Measurements from ENCODE around the gene GRIP2.
A peak's percentile ranks its signal among the peaks of the same experiment; 100 is the strongest.

The GRIP2 gene

GRCh38 chr3:14505001-14505802 is 34.9 kb downstream of the GRIP2 start:
- ATAC-seq, result no peak

GRCh38 chr3:14503706-14504065 is 36.5 kb downstream of the GRIP2 start:
- ATAC-seq, result no peak

GRCh38 chr3:14503033-14503705 is 37.0 kb downstream of the GRIP2 start:
- ATAC-seq, result no peak

GRCh38 chr3:14502472-14502871 is 37.7 kb downstream of the GRIP2 start:
- no peak for ATAC-seq

- no peak for ATAC-seq
Measured at GRCh38 chr3:14497321-14497720, 42.8 kb downstream of the GRIP2 start.

- no peak for ATAC-seq
Measured at GRCh38 chr3:14496351-14496750, 43.8 kb downstream of the GRIP2 start.

- no peak for ATAC-seq
Measured at GRCh38 chr3:14494973-14495300, 45.2 kb downstream of the GRIP2 start.

- ATAC-seq, result no peak
Measured at GRCh38 chr3:14494279-14494972, 45.7 kb downstream of the GRIP2 start.

- ATAC-seq, result no peak
Measured at GRCh38 chr3:14492948-14493881, 46.9 kb downstream of the GRIP2 start.

GRCh38 chr3:14491396-14492190 is 48.5 kb downstream of the GRIP2 start:
- ATAC-seq, result peak in 1 of 2 donors; percentile 9

- ATAC-seq, result no peak
Measured at GRCh38 chr3:14490831-14491230, 49.3 kb downstream of the GRIP2 start.

- ATAC-seq, result no peak
Measured at GRCh38 chr3:14490255-14490654, 49.9 kb downstream of the GRIP2 start.

- ATAC-seq, result no peak
Measured at GRCh38 chr3:14489641-14490040, 50.5 kb downstream of the GRIP2 start.

- ATAC-seq, result no peak
Measured at GRCh38 chr3:14488286-14489041, 51.7 kb downstream of the GRIP2 start.

GRCh38 chr3:14487821-14488220 is 52.3 kb downstream of the GRIP2 start:
- ATAC-seq, result no peak

- ATAC-seq, result no peak
Measured at GRCh38 chr3:14487086-14487485, 53.1 kb downstream of the GRIP2 start.

- ATAC-seq, result peak in 1 of 2 donors; percentile 20
Measured at GRCh38 chr3:14486460-14486859, 53.7 kb downstream of the GRIP2 start.

- ATAC-seq, result no peak
Measured at GRCh38 chr3:14485981-14486380, 54.2 kb downstream of the GRIP2 start.

- no peak for ATAC-seq
Measured at GRCh38 chr3:14484741-14485140, 55.4 kb downstream of the GRIP2 start.

- ATAC-seq, result no peak
Measured at GRCh38 chr3:14483286-14483685, 56.9 kb downstream of the GRIP2 start.

- ATAC-seq, result no peak
Measured at GRCh38 chr3:14482271-14482721, 57.8 kb downstream of the GRIP2 start.
